Measurements from ENCODE around the gene ACTR1B.

- TF ChIP-seq FOS (IDR thresholded peaks at IDR 0.05; ENCODE audit: borderline replicate concordance, insufficient read depth, low read length) = no peak
- TF ChIP-seq, protein P1, sequence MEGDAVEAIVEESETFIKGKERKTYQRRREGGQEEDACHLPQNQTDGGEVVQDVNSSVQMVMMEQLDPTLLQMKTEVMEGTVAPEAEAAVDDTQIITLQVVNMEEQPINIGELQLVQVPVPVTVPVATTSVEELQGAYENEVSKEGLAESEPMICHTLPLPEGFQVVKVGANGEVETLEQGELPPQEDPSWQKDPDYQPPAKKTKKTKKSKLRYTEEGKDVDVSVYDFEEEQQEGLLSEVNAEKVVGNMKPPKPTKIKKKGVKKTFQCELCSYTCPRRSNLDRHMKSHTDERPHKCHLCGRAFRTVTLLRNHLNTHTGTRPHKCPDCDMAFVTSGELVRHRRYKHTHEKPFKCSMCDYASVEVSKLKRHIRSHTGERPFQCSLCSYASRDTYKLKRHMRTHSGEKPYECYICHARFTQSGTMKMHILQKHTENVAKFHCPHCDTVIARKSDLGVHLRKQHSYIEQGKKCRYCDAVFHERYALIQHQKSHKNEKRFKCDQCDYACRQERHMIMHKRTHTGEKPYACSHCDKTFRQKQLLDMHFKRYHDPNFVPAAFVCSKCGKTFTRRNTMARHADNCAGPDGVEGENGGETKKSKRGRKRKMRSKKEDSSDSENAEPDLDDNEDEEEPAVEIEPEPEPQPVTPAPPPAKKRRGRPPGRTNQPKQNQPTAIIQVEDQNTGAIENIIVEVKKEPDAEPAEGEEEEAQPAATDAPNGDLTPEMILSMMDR (IDR thresholded peaks at IDR 0.05; ENCODE audit: extremely low read depth in 1 of 2, insufficient read depth in 1 of 2, low read depth in 1 of 2, low read length in 2 of 2) = no peak
- no peak for TF ChIP-seq POLR2AphosphoS5 (IDR thresholded peaks at IDR 0.05; ENCODE audit: insufficient read depth, low read depth, low read length)
- no peak for TF ChIP-seq MAX (IDR thresholded peaks at IDR 0.05; ENCODE audit: insufficient read depth, insufficient read length)
- no peak for TF ChIP-seq EZH2 (IDR thresholded peaks at IDR 0.05; ENCODE audit: borderline replicate concordance, low read depth, low read length, severe bottlenecking)
- TF ChIP-seq POLR2A (IDR thresholded peaks at IDR 0.05; ENCODE audit: low read depth, low read length) = no peak
- TF ChIP-seq MYC (IDR thresholded peaks at IDR 0.05; ENCODE audit: low read depth, low read length) = no peak
- TF ChIP-seq JUN (IDR thresholded peaks at IDR 0.05; ENCODE audit: borderline replicate concordance, insufficient read depth, insufficient read length, low read depth) = no peak
Observed at GRCh38 chr2:97644023-97644717, 19.7 kb downstream of the ACTR1B start.
